Endothelial cell of umbilical vein (primary cell): ENCODE results near the gene MTF2. TPM values are rescaled to one million over a fixed set of nuclear protein-coding genes. Genes with fewer than 3 reads are reported as not detected.

ENCODE experiments used
- BruUV-seq: library from RNA; stranded (reverse); fragments of 400-500 nt; replicated peaks from 2 replicates; lab custom pipeline; 2021; lab: Mats Ljungman, UMichigan
- CTCF ChIA-PET: fragments of 300-600, 350-600 bp; sonication (Branson Sonifier 250); formaldehyde crosslinking; loops from one replicate; lab custom pipeline; 2021; ENCODE audit warnings: antibody characterized with exemption, inconsistent platforms; lab: Charles Lee
- POLR2A ChIA-PET: fragments of 300-600, 350-600 bp; sonication (Branson Sonifier 250); formaldehyde crosslinking; loops from one replicate; lab custom pipeline; 2021; ENCODE audit warnings: antibody characterized with exemption, inconsistent platforms; lab: Charles Lee
- DNase-seq: peaks from one replicate; pipeline ENCODE4 v3.0.0-alpha.2; 2011; ENCODE audit warnings: low read depth, low spot score
- FAIRE-seq: peaks from 2 replicates; lab custom pipeline; 2011; peaks lifted over from hg19 to GRCh38; lab: Jason Lieb, UNC
- H2AFZ ChIP-seq: 2 replicates; pipeline ENCODE4 v1.6.0; 2012; ENCODE audit warnings: low read depth, low read length, control low read depth, inconsistent platforms
- H3K27ac ChIP-seq: 2 replicates; pipeline ENCODE4 v1.5.1; 2011; ENCODE audit warnings: low read depth, mild to moderate bottlenecking, control low read depth, low read length, moderate library complexity; ENCODE audit not compliant: insufficient read depth
- H3K27me3 ChIP-seq, 2 experiments: 2 replicates each; pipeline versions ENCODE4 v1.6.0 to v1.6.1; 2011; ENCODE audit warnings: low read length in 2 of 2, mixed read lengths in 1 of 2; ENCODE audit not compliant: control insufficient read depth in 2 of 2, insufficient read depth in 2 of 2
- H3K36me3 ChIP-seq, 2 experiments: 2 replicates in 1 of 2; 3 replicates in 1 of 2; pipeline ENCODE4 v1.5.1; 2011; ENCODE audit warnings: low read length in 2 of 2, mild to moderate bottlenecking in 1 of 2, moderate library complexity in 1 of 2; ENCODE audit not compliant: control insufficient read depth in 2 of 2, insufficient read depth in 2 of 2; ENCODE audit errors: extremely low read depth in 1 of 2
- H3K4me1 ChIP-seq: 3 replicates; pipeline ENCODE4 v1.5.1; 2011; ENCODE audit warnings: mild to moderate bottlenecking, low read length; ENCODE audit not compliant: control insufficient read depth, insufficient read depth; ENCODE audit errors: extremely low read depth
- H3K4me2 ChIP-seq: 2 replicates; pipeline ENCODE4 v1.6.1; 2011; ENCODE audit warnings: low read length, control low read depth, mixed read lengths; ENCODE audit not compliant: insufficient read depth
- H3K4me3 ChIP-seq, 3 experiments: fragments of 200-600 bp in 1 of 3; sonication (generic), shearing (Covaris generic) in 1 of 3; replicated peaks in 1 of 3; 2 replicates each; pipeline ENCODE4 v1.5.1; 2011 to 2016; ENCODE audit warnings: control low read depth in 3 of 3, low read length in 3 of 3, mild to moderate bottlenecking in 2 of 3, inconsistent platforms in 1 of 3, low read depth in 1 of 3, moderate library complexity in 1 of 3; ENCODE audit not compliant: insufficient read depth in 1 of 3
- H3K79me2 ChIP-seq: 2 replicates; pipeline ENCODE4 v1.6.0; 2012; ENCODE audit warnings: low read length, inconsistent platforms; ENCODE audit not compliant: control insufficient read depth, insufficient read depth
- H3K9ac ChIP-seq: replicated peaks from 2 replicates; pipeline ENCODE3; 2011; ENCODE audit warnings: low read length, control low read depth; ENCODE audit not compliant: insufficient read depth; ENCODE audit errors: extremely low read depth
- H3K9me1 ChIP-seq: replicated peaks from 3 replicates; pipeline ENCODE4 v1.6.0; 2011; ENCODE audit warnings: mild to moderate bottlenecking, low read length; ENCODE audit not compliant: control insufficient read depth, insufficient read depth; ENCODE audit errors: extremely low read depth
- H3K9me3 ChIP-seq: replicated peaks from 2 replicates; pipeline ENCODE4 v1.5.1; 2012; ENCODE audit warnings: low read length, inconsistent platforms; ENCODE audit not compliant: control insufficient read depth, insufficient read depth
- H4K20me1 ChIP-seq: replicated peaks from 2 replicates; pipeline ENCODE3; 2011; ENCODE audit warnings: mild to moderate bottlenecking, low read length; ENCODE audit not compliant: control insufficient read depth, insufficient read depth; ENCODE audit errors: extremely low read depth
- EZH2 ChIP-seq: IDR thresholded peaks from 2 replicates; pipeline ENCODE4 v1.6.1; 2012; ENCODE audit warnings: borderline replicate concordance, low read depth, mild to moderate bottlenecking, moderate library complexity, low read length, inconsistent platforms; ENCODE audit not compliant: severe bottlenecking
- FOS ChIP-seq: IDR thresholded peaks from 2 replicates; pipeline ENCODE4 v1.6.1; 2011; ENCODE audit warnings: mild to moderate bottlenecking, low read length, moderate library complexity, borderline replicate concordance; ENCODE audit not compliant: insufficient read depth
- GATA2 ChIP-seq: IDR thresholded peaks from 2 replicates; pipeline ENCODE4 v1.7.0; 2011; ENCODE audit warnings: low read depth, mild to moderate bottlenecking, moderate library complexity, mixed read lengths, low read length; ENCODE audit not compliant: insufficient read length, insufficient read depth
- JUN ChIP-seq: IDR thresholded peaks from 2 replicates; pipeline ENCODE4 v1.6.1; 2011; ENCODE audit warnings: borderline replicate concordance, low read depth; ENCODE audit not compliant: insufficient read length, insufficient read depth
- MYC ChIP-seq: IDR thresholded peaks from one replicate; pipeline ENCODE4 v1.6.1; 2011; ENCODE audit warnings: mild to moderate bottlenecking, low read depth, low read length
- POLR2A ChIP-seq: IDR thresholded peaks from 2 replicates; pipeline ENCODE4 v1.6.1; 2012; ENCODE audit warnings: low read depth, mild to moderate bottlenecking, control low read depth, low read length
- POLR2AphosphoS5 ChIP-seq: IDR thresholded peaks from 2 replicates; pipeline ENCODE4 v1.6.1; 2012; ENCODE audit warnings: low read depth, mild to moderate bottlenecking, control low read depth, low read length, moderate library complexity; ENCODE audit not compliant: insufficient read depth
- dilution Hi-C: fragments of 300-500 bp; cut with MboI; formaldehyde crosslinking; loops from one replicate; pipeline ENCODE4 v1.15.0; 2019; ENCODE audit warnings: low sequenced_read_pairs; ENCODE audit not compliant: extremely low pct_ligation_motif_present
- intact Hi-C: fragments of 100-400 bp; cut with micrococcal nuclease; formaldehyde crosslinking; loops from one replicate; pipeline ENCODE4 v1.10.0; 2022
- polyA plus RNA-seq, 4 experiments: library from polyadenylated mRNA; depleted of rRNA in 3 of 4; stranded (reverse) in 3 of 4; unstranded in 1 of 4; fragments of >200 nt; gene quantifications; 2 replicates each; pipeline versions ENCODE4 v1.2.1 to v1.2.3, GENCODE V29; 2011 to 2012; ENCODE audit warnings: missing spikeins in 1 of 4
- total RNA-seq: library from RNA; stranded (reverse); gene quantifications from 2 replicates; pipeline ENCODE4 v1.2.3, GENCODE V29; 2021
- TF ChIP-seq, protein P1 (sequence below): IDR thresholded peaks from 2 replicates; pipeline ENCODE4 v1.6.1; 2011; ENCODE audit not compliant: insufficient read depth, insufficient read length
- TF ChIP-seq, protein P2 (sequence below), 2 donors: IDR thresholded peaks; 1 replicate in 1 of 2; 2 replicates in 1 of 2; pipeline ENCODE4 v1.5.1; 2011; ENCODE audit warnings: low read length in 2 of 2, mild to moderate bottlenecking in 2 of 2, moderate library complexity in 2 of 2, control low read depth in 1 of 2, inconsistent platforms in 1 of 2, low read depth in 1 of 2; ENCODE audit not compliant: insufficient read depth in 1 of 2; ENCODE audit errors: extremely low read depth in 1 of 2

The MTF2 gene
- total and polyA plus RNA-seq, 2 donors (not counting 3 experiments of a cell fraction or from before 2014, with no cell fraction given) = 20.1 to 40.5 TPM

DNA sequence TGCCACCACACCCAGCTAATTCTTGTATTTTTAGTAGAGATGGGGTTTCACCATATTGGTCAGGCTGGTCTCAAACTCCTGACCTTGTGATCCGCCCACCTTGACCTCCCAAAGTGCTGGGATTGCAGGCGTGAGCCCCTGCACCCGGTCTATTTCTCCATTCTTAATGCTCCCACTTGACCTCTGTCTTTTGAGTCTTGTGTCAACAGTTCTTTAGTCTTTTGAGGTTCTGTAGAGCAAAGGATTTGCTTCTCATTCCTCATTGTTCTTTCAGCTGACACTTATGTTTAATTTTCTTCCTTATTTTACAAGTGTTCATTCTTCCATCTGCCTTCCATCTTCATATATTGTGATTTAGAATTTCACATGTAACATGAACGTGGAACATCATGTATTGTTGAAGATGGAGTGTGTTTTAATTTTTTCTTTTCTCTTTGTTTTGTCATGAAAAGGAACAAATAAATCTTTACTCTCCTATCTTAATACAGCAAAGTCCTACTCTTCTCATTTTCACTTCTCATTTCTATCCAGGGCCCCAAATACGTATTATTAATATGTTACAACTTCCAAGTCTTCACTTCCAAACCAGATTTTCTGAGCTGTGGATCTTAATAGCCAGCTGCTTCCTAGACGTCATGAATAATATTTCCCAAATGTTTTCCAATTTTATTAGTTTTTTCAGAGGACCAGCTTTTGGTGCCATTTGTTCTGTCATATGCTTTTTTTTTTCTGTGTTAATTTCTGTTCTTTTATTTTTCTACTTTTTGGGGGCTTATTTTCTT lies 16.9 kb downstream of the MTF2 start:
- intact Hi-C loops = no loop called here

More for the DNA sequence above, 16.9 kb downstream of the MTF2 start:
- BruUV-seq = no TSS peak
- TF ChIP-seq JUN (no peak), MYC (no peak), EZH2 (no peak), POLR2AphosphoS5 (no peak), GATA2 (no peak), FOS (no peak), POLR2A (no peak)
- TF ChIP-seq, protein P1, sequence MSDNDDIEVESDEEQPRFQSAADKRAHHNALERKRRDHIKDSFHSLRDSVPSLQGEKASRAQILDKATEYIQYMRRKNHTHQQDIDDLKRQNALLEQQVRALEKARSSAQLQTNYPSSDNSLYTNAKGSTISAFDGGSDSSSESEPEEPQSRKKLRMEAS = no peak
- TF ChIP-seq, protein P2, sequence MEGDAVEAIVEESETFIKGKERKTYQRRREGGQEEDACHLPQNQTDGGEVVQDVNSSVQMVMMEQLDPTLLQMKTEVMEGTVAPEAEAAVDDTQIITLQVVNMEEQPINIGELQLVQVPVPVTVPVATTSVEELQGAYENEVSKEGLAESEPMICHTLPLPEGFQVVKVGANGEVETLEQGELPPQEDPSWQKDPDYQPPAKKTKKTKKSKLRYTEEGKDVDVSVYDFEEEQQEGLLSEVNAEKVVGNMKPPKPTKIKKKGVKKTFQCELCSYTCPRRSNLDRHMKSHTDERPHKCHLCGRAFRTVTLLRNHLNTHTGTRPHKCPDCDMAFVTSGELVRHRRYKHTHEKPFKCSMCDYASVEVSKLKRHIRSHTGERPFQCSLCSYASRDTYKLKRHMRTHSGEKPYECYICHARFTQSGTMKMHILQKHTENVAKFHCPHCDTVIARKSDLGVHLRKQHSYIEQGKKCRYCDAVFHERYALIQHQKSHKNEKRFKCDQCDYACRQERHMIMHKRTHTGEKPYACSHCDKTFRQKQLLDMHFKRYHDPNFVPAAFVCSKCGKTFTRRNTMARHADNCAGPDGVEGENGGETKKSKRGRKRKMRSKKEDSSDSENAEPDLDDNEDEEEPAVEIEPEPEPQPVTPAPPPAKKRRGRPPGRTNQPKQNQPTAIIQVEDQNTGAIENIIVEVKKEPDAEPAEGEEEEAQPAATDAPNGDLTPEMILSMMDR (IDR thresholded peaks at IDR 0.05; ENCODE audit: extremely low read depth in 1 of 2, insufficient read depth in 1 of 2, low read depth in 1 of 2, low read length in 2 of 2) = no peak
- FAIRE-seq = no peak
- Histone ChIP-seq H3K27me3 (no peaks in the 10 kb centered on the region), H3K4me2 (no peak overlapping the region), H2AFZ (no peak overlapping the region), H3K4me3 (no peak overlapping the region), H3K79me2 (peaks cover 95% of the 10 kb centered on the region), H3K4me1 (no peaks in the 10 kb centered on the region), H3K9me3 (no peaks in the 10 kb centered on the region), H3K9me1 (no peaks in the 10 kb centered on the region), H3K27ac (no peak overlapping the region), H3K36me3 (no peaks in the 10 kb centered on the region), H4K20me1 (peaks cover 18% of the 10 kb centered on the region), H3K9ac (no peak overlapping the region)
- POLR2A ChIA-PET = interaction anchor here (0.7 kb wide), 1 partner anchor 17 kb away, joined by 4 read pairs; the partner anchor contains the start of gene MTF2
- no peak for DNase-seq
- CTCF ChIA-PET = interaction anchor here (1.0 to 1.5 kb wide), 3 partner anchors 14 to 74 kb away, joined by 3 to 5 read pairs (median 4); no protein-coding TSS in a partner anchor
- dilution Hi-C loops = no loop called here
